Uterus (tissue), 4 donors: ENCODE results near the gene MOB4. TPM values are rescaled to one million over a fixed set of nuclear protein-coding genes. Genes with fewer than 3 reads are reported as not detected.
A peak's percentile ranks its signal among the peaks of the same experiment; 100 is the strongest.

ENCODE experiments used
- DNase-seq, 2 donors: peaks; one replicate each; pipeline ENCODE4 v3.0.0-alpha.2; 2019 to 2020
- H3K27ac ChIP-seq, 2 donors: fragments of 200-600 bp; sonication (generic); 1 replicate in 1 of 2; 2 replicates in 1 of 2; pipeline ENCODE4 v1.5.1; 2016 to 2018
- H3K27me3 ChIP-seq, 2 donors: fragments of 200-600 bp; sonication (generic); one replicate each; pipeline ENCODE4 v1.5.1; 2018 to 2019; ENCODE audit warnings: control low read depth in 1 of 2
- H3K36me3 ChIP-seq, 2 donors: fragments of 200-600 bp; sonication (generic); one replicate each; pipeline ENCODE4 v1.5.1; 2019; ENCODE audit warnings: control low read depth in 1 of 2
- H3K4me1 ChIP-seq, 2 donors: fragments of 200-600 bp; sonication (generic); one replicate each; pipeline ENCODE4 v1.5.1; 2018 to 2019; ENCODE audit warnings: control low read depth in 1 of 2
- H3K4me3 ChIP-seq, 2 donors: fragments of 200-600 bp; sonication (generic); 1 replicate in 1 of 2; 2 replicates in 1 of 2; pipeline ENCODE4 v1.5.1; 2018 to 2019; ENCODE audit warnings: mild to moderate bottlenecking in 1 of 2
- H3K9me3 ChIP-seq, 2 donors: fragments of 200-600 bp; sonication (generic); one replicate each; pipeline ENCODE4 v1.5.1; 2019; ENCODE audit warnings: control low read depth in 1 of 2
- CTCF ChIP-seq, 4 experiments: fragments of 200-600 bp in 2 of 4; fragments of 450-650 bp in 2 of 4; sonication (generic) in 2 of 4; IDR thresholded peaks; one replicate each; pipeline ENCODE4 v1.5.1; 2016 to 2019; ENCODE audit warnings: antibody characterized with exemption in 4 of 4, mild to moderate bottlenecking in 2 of 4, moderate library complexity in 1 of 4
- POLR2A ChIP-seq, 2 donors: fragments of 450-650 bp; IDR thresholded peaks; one replicate each; pipeline ENCODE4 v1.6.1; 2016; ENCODE audit warnings: antibody characterized with exemption in 2 of 2, mild to moderate bottlenecking in 1 of 2, moderate library complexity in 1 of 2
- intact Hi-C: fragments of 100-400 bp; cut with DNase I; formaldehyde crosslinking; loops from one replicate; pipeline ENCODE4 v1.15.1; 2023; ENCODE audit warnings: low total_unique reads
- total RNA-seq, 4 donors: library from RNA; depleted of rRNA in 3 of 4; stranded (reverse); fragments of >200 nt in 3 of 4; gene quantifications; one replicate each; pipeline versions ENCODE4 v1.1.0 to v1.2.4, GENCODE V29; 2014 to 2023
- donor health status: DM: yes; HTN: yes; CAD: no.

The MOB4 gene
- total RNA-seq, 4 donors from 2014 or later: 23.3 to 58.6 (median 43.0) TPM

- no peaks in the 10 kb centered on the region for H3K9me3 ChIP-seq
- H3K27ac ChIP-seq: no peak overlapping the region
- TF ChIP-seq CTCF (IDR thresholded peaks at IDR 0.05) (no peak), POLR2A (IDR thresholded peaks at IDR 0.05) (no peak)
- intact Hi-C loops: no loop called here
- H3K27me3 ChIP-seq: no peaks in the 10 kb centered on the region
- no peaks in the 10 kb centered on the region for H3K4me1 ChIP-seq
- H3K4me3 ChIP-seq: no peak overlapping the region
- no peaks in the 10 kb centered on the region for H3K36me3 ChIP-seq
- DNase-seq: no peak
Measured at GRCh38 chr2:197486175-197486574, 29.7 kb upstream of the MOB4 start.

- no peaks in the 10 kb centered on the region for H3K36me3 ChIP-seq
- no peak for TF ChIP-seq POLR2A (IDR thresholded peaks at IDR 0.05)
- H3K9me3 ChIP-seq: no peaks in the 10 kb centered on the region
- no peaks in the 10 kb centered on the region for H3K4me1 ChIP-seq
- DNase-seq: no peak
- intact Hi-C loops: no loop called here
- no peak overlapping the region for H3K4me3 ChIP-seq
- no peak overlapping the region for H3K27ac ChIP-seq
- H3K27me3 ChIP-seq: no peaks in the 10 kb centered on the region
Measured at GRCh38 chr2:197487385-197487784, 28.5 kb upstream of the MOB4 start.

GRCh38 chr2:197495433-197496134, 20.3 kb upstream of the MOB4 start:
- no peak for TF ChIP-seq POLR2A (IDR thresholded peaks at IDR 0.05)
- TF ChIP-seq CTCF (IDR thresholded peaks at IDR 0.05): no peak
- H3K27ac ChIP-seq: no peak overlapping the region
- peaks cover 0 to 10% of the 10 kb centered on the region in 2 donors for H3K4me1 ChIP-seq
- H3K27me3 ChIP-seq: no peaks in the 10 kb centered on the region
- no peaks in the 10 kb centered on the region for H3K9me3 ChIP-seq
- intact Hi-C loops: loop anchor here (10.0 kb wide), 1 partner anchor 61 kb away; the partner anchor contains the start of gene SF3B1
- DNase-seq: no peak
- no peaks in the 10 kb centered on the region for H3K36me3 ChIP-seq
- no peak overlapping the region for H3K4me3 ChIP-seq

- no peak for TF ChIP-seq POLR2A (IDR thresholded peaks at IDR 0.05)
- no peak for TF ChIP-seq CTCF (IDR thresholded peaks at IDR 0.05)
- no peak overlapping the region for H3K27ac ChIP-seq
- intact Hi-C loops: loop anchor here (10.0 kb wide), 1 partner anchor 62 kb away; the partner anchor contains the start of gene SF3B1
- H3K9me3 ChIP-seq: no peaks in the 10 kb centered on the region
- peaks cover 0 to 10% of the 10 kb centered on the region in 2 donors for H3K4me1 ChIP-seq
- no peaks in the 10 kb centered on the region for H3K36me3 ChIP-seq
- no peak overlapping the region for H3K4me3 ChIP-seq
- H3K27me3 ChIP-seq: no peaks in the 10 kb centered on the region
- DNase-seq: no peak
Measured at GRCh38 chr2:197496695-197497094, 19.2 kb upstream of the MOB4 start.

GRCh38 chr2:197497326-197497725, 18.5 kb upstream of the MOB4 start:
- Histone ChIP-seq H3K4me3 (no peak overlapping the region), H3K27ac (peak overlapping the region in 1 of 2 donors; percentile 99), H3K4me1 (peaks cover 0 to 13% of the 10 kb centered on the region in 2 donors), H3K9me3 (no peaks in the 10 kb centered on the region), H3K36me3 (no peaks in the 10 kb centered on the region), H3K27me3 (no peaks in the 10 kb centered on the region)
- TF ChIP-seq CTCF (IDR thresholded peaks at IDR 0.05) (no peak), POLR2A (IDR thresholded peaks at IDR 0.05) (no peak)
- DNase-seq: no peak
- intact Hi-C loops: loop anchor here (10.0 kb wide), 1 partner anchor 63 kb away; the partner anchor contains the start of gene SF3B1
